Ramos (cell line): ENCODE results near the gene HIVEP3.

Source experiments
- in situ Hi-C: fragments of 300-500 bp; cut with MboI; formaldehyde crosslinking; loops from one replicate; pipeline ENCODE4 v1.14.3; 2022; ENCODE audit warnings: low sequenced_read_pairs; ENCODE audit not compliant: unreplicated experiment

Gene HIVEP3

GRCh38 chr1:41876576-41877445 is 41.9 kb downstream of the HIVEP3 start:
- in situ Hi-C loops, result no loop called here

DNA sequence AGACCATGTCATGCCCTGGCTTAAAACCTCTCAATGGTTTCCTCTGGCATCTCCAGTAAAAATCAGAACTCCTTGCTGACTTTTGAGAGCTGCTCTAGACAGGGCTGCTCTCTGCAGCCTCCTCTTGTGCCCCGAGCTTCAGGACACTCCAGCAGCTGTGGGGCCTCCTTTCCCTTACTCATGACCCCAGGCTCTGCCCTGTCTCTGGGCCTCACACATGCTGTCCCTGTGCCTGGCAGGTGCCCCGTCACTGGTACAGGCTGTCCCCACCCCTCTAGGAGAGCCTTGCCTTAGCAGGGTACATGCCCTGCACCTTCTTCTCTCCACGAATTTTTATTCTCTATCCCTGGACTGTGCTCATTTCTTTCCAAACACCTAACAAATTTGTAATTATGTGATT is 43.2 kb downstream of the HIVEP3 start:
- in situ Hi-C loops, result no loop called here

GRCh38 chr1:41874903-41875411 is 43.8 kb downstream of the HIVEP3 start:
- in situ Hi-C loops, result no loop called here

GRCh38 chr1:41874151-41874719 is 44.5 kb downstream of the HIVEP3 start:
- in situ Hi-C loops, result no loop called here

GRCh38 chr1:41872074-41872473 is 46.6 kb downstream of the HIVEP3 start:
- in situ Hi-C loops, result no loop called here

- in situ Hi-C loops, result no loop called here
Measured at GRCh38 chr1:41870076-41870562, 48.6 kb downstream of the HIVEP3 start.

DNA sequence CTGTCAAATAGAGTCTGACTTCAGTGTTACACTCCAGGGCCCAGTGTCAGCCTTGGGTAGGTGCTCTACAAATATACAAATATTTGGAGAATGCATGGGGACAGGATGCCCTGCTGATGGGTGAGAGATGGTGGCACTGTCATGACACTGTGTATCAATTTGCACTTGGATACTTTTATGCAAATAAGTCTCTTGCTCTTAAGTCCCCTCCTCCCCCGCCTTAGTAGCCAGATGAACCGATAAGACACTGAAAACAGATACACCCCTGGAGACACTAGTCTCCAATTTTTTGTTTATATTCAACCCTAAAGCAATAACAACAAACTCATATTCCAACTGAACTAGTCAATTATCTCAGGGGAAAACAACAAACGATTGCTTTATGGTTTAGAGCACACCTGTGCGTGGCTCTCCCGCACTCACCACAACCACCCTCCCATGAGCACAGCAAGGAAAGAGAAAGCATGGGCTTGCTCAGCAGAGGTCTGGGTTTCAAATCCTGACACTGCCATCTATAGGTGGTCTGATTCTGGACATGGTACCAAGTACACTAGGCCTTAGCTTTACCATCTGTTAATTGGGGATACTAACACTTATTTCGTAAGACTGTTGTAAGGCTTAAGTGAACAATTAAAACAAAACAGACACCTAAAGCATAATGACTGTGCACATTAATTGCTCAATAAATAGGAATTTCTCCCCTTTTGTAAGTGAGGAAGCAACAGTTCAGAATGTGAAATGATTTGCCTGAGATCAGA is 50.3 kb downstream of the HIVEP3 start:
- in situ Hi-C loops, result loop anchor here (5.0 kb wide), 1 partner anchor 296 kb away; no protein-coding TSS in a partner anchor

DNA sequence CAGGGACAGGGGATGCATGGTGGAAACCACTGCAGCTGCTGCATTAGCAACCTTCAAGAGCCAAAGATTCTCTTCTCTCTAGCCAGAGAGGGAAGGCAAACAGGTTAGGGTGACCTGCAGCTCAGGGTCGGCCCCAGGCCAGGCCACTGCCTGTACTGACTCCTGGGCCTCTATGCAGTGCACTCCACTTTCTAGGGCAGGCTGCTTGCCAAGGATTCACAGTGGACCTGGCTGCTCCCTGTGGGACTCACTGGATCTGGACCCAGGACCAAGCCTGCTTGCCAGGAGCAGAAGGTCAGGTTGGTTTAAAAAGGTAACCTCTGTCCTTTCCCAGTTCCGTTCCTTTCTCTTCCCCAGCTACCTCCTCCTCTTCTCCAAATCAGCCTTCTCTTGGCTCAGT is 52.4 kb downstream of the HIVEP3 start:
- in situ Hi-C loops, result loop anchor here (5.0 kb wide), 1 partner anchor 294 kb away; no protein-coding TSS in a partner anchor

DNA sequence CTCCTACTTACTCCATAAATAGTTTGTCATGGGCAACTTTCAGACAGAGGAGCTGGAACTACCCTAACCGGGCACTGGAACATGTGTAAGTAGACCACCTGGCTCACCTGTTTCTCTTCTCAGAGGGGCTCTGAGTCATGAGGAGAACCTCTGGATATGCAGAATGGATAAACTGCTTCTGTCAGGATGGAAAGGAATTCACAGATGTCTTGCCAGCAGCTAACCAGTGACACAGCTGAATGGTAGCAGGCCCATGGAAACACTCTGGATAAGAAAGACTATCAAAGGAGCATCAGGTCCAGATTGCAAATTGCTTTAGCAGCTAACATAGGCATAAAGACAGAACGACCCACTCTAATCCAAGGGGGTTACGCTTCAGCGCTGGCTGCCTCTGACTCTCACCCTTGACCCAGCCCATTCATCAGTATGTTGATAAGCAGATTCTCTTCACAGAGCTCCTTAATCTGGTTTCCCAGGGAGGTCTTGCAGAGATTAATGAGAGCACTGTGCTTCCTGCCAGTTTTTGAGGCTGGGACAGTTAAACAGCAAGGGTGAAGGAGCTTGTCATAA is 54.2 kb downstream of the HIVEP3 start:
- in situ Hi-C loops, result loop anchor here (5.0 kb wide), 1 partner anchor 292 kb away; no protein-coding TSS in a partner anchor

- in situ Hi-C loops, result no loop called here
Measured at GRCh38 chr1:41863718-41864117, 55.0 kb downstream of the HIVEP3 start.

DNA sequence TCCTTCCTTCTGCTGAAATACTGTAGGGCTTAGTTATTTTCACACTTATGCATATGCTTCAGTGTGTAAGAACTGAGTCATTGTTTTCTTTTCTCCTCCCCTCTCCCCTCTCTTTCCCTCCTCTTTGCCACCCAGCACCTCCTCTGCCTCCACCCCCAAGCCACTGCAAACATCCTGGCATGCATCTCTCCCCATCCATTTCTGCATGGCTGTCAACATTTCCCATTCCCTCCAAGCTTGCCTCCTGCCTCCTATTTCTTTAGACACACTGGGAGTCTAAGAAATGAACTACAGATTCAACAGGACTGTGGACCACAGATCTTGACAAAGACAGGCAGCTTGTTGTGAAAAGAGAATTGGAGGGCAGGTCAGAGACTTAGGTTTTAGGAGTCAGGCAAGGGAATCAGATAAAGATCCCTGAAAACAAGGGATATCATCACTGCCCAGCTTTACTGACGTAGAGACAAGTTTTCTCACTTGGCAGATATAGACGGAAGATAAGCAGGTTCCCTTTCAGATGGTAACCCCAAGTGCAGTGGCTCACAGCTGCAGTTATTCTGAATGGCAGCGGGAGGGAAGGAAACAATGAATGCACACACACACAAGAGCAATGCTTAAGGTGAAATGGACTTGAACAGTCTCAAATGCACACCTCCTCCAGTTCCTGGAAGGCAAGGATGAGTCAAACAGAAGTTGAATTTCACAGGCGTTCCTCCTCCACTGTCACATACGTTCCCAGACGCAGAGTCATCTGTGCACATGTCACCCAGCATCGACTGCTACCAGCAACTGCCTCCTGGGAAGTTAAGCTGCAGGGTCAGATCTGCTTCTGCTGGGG is 56.1 kb downstream of the HIVEP3 start:
- in situ Hi-C loops, result no loop called here

- in situ Hi-C loops, result no loop called here
Measured at GRCh38 chr1:41861535-41862383, 57.0 kb downstream of the HIVEP3 start.

GRCh38 chr1:41860771-41861170 is 58.0 kb downstream of the HIVEP3 start:
- in situ Hi-C loops, result no loop called here

DNA sequence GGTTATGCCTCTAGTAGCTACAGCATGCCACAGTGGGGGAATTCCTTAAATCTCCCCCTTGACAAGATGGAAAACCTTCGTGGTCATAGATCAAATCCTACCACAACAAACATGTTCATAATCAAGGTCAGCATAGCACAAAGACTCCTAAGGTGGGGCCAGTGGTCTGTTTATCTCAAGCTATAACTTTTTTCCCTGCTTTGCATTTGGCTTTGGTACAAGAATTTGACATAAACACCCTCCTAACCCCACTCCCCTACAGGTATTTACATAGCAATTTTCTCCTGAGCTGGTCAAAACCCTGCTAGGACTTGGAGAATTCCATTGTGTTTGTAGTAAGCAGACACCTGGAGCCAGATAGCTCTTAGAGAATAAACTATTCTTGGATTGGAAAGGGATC is 58.5 kb downstream of the HIVEP3 start:
- in situ Hi-C loops, result no loop called here

DNA sequence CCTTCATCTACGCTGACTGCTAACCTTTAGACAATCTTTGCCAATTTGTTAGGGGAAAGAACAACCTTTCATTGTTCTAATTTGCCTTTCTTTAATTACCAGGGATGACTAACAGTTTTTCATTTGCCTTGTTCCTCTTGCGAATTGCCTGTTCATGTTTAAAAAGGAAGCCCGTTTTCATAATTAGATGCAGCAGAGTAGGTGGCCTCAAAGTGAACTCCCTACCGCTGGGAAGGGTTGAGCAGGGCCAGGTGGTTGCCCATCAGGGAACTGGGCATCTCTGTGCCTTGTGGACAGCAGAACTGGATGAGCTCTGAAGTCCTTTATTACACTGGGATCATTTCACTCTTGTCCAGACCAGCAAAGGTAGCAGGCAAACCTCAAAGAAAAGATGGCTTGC is 59.0 kb downstream of the HIVEP3 start:
- in situ Hi-C loops, result no loop called here

DNA sequence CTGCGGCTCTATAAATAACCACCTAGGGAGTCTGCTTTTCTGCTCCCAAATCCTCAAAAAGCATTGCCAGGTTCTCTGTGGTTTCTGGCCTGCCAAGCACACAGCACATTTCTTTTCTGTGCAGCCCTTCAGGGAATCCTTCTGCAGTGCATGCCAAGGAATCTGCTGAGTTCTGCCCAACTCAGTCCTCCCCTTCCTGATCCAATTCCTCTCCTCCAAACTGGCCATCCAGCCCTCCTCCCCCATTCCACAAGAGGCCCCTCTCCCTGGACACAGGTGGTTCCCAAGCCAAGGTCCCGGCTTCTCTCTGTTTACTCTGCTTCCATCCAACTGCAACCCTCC is 61.8 kb downstream of the HIVEP3 start:
- in situ Hi-C loops, result no loop called here

DNA sequence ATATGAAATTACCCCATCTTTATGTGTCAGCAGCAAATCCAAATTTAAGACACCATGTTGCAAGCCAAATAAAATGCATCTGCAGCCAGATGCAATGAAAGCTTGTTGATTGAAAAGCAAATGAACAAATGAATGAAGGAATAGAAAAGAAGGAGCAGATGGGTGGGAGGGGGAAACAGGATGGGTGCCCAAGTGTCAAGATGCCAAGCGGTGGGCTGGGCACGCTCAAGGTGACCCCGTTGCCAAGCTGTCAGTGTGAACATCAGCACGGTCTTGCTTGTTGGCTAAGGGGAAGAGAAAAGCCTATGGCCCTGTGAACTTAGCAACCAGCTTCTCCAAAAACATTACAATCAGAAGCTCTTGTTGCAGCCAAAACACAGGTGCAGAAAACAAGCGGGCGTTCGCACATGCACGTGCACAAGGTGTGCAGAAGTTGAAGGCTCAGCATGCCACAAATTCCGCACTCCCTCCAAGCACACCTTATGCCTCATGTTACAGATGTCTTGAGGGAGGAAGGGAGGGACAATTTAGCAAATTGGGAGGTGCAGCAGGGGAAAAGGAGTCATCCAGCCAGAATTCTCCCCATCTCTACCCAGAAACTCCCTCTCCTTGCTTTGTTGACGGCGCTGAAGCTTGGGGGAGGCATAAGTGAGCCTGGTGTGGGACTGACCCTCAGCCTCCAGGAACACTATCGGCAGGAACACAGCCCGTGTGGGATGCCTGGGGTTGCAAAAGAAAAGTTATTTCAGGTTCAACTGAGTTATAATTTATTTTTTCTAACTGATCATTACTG is 62.4 kb downstream of the HIVEP3 start:
- in situ Hi-C loops, result no loop called here

GRCh38 chr1:41855713-41856112 is 63.0 kb downstream of the HIVEP3 start:
- in situ Hi-C loops, result no loop called here
